Hematopoietic multipotent progenitor cell (in vitro differentiated cells): ENCODE data around the gene TSTD2. TPM values are rescaled to one million over a fixed set of nuclear protein-coding genes. Genes with fewer than 3 reads are reported as not detected.
"Not testable (repeated sequence)": the region's sequence is repeated elsewhere in the genome, so short reads cannot be mapped to it uniquely, and the experiment has no call there.

ENCODE experiments used
- DNase-seq, 3 donors: peaks; one replicate each; pipeline ENCODE4 v3.0.0-alpha.2; 2011 to 2015; ENCODE audit warnings: low read depth in 2 of 3, low spot score in 2 of 3
- total RNA-seq: library from RNA; depleted of rRNA; stranded (reverse); fragments of >200 nt; gene quantifications from one replicate; pipeline ENCODE4 v1.2.3, GENCODE V29; 2012

The TSTD2 gene
- total RNA-seq, 1 donor = 15.1 TPM

GRCh38 chr9:97632248-97632984 lies 752 bp downstream of the TSTD2 start:
- DNase-seq = peak in 1 of 3 donors; percentile 84

DNA sequence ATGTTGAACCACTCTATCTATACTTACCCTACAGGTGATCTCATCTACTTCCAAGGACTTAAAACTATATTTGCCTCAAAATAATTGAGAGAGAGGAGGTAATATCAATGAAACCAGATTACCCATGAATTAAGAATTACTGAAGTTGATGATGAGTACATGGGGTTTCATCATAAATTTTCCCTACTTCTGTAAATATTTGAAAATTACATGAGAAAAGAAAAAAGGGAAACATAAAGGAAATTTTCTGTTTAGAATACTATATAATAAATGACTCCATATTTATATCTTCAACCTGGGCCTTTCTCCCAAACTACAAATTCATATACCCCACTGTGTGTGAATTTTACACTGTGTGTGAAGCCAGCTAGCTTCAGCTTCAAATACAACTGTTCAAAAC lies 2.6 kb downstream of the TSTD2 start:
- no peak for DNase-seq

DNA sequence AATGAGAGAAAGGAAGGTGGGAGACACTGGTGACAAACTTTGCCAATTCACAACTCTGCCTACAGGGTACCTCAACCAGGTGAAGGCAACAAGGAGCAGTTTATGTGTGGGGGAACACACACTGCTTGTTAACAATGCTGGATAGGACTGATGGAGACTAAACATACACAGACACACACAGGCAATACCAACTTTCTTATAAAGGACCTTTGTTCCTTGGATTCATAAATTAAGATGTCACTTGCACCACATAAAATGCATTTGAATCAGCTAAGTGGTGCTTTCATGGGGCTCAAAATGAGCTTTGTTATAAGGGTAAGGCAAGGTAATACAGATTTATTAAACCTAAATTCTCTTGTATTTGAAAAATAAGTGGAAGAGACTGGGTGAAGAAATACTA lies 4.0 kb downstream of the TSTD2 start:
- DNase-seq = no peak

DNA sequence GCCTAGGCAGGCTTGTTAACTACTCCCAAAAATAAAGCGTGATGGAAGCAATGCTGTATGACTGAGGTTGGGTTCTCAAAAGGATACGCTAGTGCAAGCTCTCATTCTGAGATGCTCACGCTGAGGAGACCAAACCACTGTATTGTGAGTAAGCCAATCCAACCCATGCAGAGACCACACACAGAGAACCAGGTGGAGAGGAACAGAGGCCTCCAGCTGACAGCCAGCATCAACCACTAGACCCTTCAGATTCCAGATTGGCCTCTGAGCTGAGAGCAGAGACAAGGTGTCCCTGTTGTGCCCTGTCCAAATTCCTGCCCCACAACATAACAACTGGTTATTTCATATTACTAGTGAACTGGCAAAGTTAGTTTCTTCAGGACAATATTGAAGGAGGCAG lies 4.5 kb downstream of the TSTD2 start:
- no peak for DNase-seq

- DNase-seq = no peak
Observed at GRCh38 chr9:97627624-97628023, 5.5 kb downstream of the TSTD2 start.

DNA sequence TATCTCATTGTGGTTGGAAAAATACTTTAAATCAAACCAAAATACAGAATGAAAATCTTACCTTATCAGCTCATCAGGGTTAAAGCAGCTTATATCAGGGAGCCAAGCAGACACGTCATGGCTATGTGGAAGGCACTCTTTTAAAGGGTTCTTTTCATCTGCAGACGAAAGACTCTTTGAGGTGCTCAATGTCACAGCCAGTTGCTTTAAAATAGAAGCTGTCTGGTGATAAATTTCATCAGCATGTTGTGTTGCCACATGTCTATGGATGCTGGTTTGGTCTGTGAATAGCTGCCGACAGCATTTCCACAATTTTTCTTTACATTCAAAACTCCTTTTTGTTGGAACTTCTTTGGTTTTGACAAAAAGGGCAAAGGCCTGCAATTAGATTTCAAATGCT lies 7.5 kb downstream of the TSTD2 start:
- DNase-seq = no peak

DNA sequence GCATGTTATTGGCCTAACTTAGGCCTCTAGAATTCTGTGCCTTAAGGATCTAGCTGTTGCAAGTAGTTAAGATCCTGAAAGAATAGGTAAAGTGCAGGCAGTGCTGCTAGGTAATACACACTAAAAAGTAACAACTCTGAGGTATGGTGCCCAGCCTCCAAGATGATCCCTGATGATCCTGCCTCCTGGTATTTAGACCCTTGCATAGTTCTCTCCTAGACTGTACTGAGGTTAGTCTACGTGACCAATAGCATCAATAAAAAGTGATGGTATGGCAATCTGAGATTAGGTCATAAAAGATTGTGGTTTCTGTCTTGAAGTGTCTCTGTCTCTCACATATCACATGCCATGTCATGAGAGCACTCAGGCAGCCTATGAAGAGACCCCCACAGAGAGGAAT lies 9.2 kb downstream of the TSTD2 start:
- no peak for DNase-seq

DNA sequence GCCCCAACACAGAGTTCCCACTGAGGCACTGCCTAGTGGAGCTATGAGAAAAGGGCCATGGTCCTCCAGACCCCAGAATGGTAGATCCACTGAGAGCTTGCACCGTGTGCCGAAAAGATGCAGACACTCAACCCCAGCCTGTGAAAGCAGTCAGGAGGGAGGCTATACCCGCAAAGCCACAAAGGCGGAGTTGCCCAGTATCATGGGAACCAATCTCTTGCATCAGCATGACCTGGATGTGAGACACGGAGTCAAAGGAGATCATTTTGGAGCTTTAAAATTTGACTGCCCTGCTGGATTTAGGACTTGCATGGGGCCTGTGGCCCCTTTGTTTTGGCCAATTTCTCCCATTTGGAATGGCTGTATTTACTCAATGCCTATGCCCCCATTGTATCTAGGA lies 10.7 kb downstream of the TSTD2 start:
- not testable (repeated sequence) for DNase-seq

GRCh38 chr9:97620063-97620462 lies 13.1 kb downstream of the TSTD2 start:
- not testable (repeated sequence) for DNase-seq

DNA sequence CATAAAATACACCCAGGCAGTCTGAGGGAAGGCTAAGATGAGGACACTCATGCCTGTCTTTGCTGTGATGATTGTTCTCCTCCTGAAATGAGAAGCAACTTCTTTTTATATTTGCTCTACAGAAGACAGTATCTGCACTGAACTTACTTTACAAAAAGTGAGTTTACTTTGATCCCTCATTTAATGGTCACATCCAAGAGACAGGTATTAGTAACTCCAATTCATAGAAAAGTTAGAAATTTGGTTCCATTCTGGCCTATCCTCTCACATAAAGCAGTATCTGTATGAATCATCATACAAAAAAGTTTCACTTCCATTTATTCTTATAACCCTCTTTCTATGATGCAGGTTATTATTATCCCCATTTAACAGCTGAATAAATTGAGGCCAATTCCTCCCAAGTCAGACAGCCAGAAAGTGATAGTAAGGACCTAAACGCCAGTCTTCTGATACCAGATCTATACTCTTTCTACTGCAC lies 15.2 kb downstream of the TSTD2 start:
- DNase-seq = no peak

- peak in 2 of 3 donors; percentile 44 to 76 for DNase-seq
Observed at GRCh38 chr9:97615439-97616072, 17.6 kb downstream of the TSTD2 start.

GRCh38 chr9:97604901-97605645 lies 28.1 kb downstream of the TSTD2 start:
- no peak for DNase-seq

DNA sequence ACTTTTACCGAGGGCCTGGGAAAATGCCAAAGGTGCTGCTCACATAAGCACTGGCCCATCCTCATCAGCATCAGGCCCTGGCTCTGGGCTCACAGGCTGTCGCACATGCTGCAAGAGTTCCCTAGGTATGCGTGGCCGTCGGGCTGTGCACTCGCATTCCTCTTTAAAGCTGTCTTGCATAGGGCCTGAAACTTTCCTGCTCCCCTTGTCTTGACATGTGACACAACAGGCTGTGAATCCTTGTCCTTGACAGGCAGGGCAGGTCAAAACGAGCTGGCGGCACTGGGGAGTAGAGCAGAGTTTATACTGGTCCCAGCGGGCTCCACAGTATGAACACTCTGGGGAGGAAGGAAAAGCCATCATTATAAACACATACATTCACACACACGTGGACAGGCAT lies 30.7 kb downstream of the TSTD2 start:
- no peak for DNase-seq

GRCh38 chr9:97601228-97601898 lies 31.8 kb downstream of the TSTD2 start:
- no peak for DNase-seq

DNA sequence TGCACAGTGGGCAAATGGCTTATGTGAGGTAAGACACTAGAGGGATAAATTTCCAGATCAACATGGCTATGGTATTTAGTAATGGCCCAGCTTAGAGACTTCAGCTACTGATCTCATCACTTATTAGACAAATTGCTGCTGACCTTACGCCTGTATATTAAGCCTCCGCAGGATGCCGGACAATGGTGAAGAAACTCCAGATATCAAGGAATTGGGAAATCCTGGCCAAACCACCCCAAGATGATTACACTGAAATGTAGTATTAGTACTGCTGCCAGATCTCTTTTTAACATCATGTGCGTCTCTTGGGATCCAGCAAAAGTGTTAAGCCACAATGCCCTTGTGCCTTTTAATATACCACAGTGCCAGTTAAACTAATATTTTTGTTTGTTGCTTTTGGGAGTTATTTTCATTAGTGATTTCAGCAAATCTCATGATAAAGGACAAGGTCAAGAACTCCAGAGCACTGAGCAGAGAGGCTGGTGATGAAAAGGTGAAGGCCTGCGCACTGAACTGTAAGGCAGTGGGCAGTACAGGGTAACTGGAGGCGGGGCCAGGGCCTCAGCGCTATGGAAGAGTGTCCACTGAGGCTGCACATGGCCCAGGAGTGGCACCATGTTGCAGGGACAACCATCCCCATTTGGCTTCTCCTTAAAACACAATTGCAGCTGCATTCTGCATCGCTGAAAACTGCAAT lies 32.5 kb downstream of the TSTD2 start:
- no peak for DNase-seq

GRCh38 chr9:97599314-97599846 lies 33.8 kb downstream of the TSTD2 start:
- DNase-seq = no peak

- DNase-seq = peak; percentile 38 to 88 (median 79)
Observed at GRCh38 chr9:97598461-97599288, 34.5 kb downstream of the TSTD2 start.

DNA sequence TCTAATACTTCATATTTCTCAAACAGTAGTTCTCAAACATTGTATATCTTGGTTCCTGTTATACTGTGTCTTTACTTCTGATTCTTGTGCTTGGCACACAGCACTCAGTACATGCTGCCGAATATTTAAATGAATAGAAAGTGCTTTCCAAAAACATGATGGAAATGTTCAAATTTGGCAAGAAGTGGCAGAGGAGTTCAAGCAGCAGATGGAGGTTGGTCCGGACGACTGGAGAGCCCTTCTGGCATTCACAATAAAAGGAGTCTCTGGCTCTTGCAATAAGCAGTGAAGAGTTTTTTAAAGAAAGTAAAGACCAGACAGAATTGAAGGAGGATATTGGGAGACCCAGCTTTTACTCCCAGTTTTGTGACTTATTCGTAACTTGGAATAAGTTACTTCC lies 36.3 kb downstream of the TSTD2 start:
- DNase-seq = no peak

GRCh38 chr9:97594381-97594921 lies 38.7 kb downstream of the TSTD2 start:
- DNase-seq = no peak
